Bone marrow (tissue), 2 donors: ENCODE measurements around the gene FRY.

Source experiments
- DNase-seq, 2 donors: peaks; one replicate each; lab custom pipeline; 2025; lab: John Stamatoyannopoulos, UW

The FRY gene

GRCh38 chr13:32259116-32259515 lies 227.5 kb downstream of the FRY start:
- no peak for DNase-seq

GRCh38 chr13:32261567-32261966 lies 230.0 kb downstream of the FRY start:
- DNase-seq, result no peak

DNA sequence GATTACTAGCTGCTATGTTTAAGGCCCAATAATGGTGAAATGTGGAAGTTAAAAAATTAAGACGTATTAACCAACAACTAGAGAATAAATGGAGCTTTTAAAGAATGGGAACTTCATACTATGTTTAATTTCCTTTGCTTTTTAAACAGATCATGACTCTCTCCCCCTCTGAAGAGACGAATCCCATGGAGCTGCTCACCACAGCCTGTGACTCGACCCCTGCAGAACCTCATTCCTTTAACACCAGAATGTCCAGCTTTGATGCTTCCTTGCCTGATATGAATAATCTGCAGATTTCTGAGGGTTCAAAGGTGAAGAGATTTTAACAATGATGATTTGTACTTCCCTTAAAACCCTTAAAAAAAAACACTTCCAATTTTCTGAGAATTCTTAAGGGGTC lies 230.6 kb downstream of the FRY start:
- no peak for DNase-seq

DNA sequence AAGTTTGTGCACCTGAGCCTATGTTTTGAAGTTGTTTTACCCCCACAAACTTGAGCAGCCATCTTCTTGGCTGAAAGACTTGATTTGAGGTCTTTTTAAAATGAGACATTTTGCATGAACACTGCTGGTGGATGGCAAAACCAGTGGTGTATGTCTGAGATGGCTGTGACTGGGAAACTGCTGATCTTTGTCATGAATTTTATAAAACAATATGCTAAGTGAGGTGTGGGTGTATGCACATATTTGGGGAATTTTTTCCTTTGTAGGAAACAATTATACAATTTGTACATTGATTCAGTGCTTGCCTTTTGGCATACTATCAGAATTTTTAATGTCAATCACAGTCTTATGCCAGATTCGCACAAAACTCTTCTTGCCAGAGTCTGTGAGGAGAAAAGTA lies 231.0 kb downstream of the FRY start:
- DNase-seq, result no peak

DNA sequence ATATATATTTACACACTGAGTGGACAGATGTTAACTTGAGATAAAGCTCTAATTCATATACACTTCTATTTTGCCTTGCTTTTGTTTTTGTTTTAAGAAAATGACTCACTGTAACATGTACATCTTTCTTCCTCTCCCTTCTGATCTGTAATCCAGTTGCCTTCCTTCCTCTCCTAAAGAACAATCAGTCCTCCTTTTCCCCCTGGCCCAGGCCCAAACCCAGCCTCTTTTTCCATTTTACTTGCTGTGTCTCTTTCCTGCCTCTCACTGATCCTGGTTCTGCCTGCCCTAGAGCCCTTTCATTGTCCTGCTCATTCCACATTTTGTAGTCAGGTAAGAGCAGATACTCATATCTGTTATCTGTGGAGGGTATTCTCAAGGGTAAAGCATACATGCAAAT lies 232.8 kb downstream of the FRY start:
- peak in 1 of 2 donors; percentile 48 for DNase-seq

GRCh38 chr13:32265726-32266125 lies 234.2 kb downstream of the FRY start:
- no peak for DNase-seq

- DNase-seq, result no peak
Observed at GRCh38 chr13:32266130-32266529, 234.6 kb downstream of the FRY start.

- DNase-seq, result no peak
Observed at GRCh38 chr13:32267836-32268439, 236.4 kb downstream of the FRY start.

DNA sequence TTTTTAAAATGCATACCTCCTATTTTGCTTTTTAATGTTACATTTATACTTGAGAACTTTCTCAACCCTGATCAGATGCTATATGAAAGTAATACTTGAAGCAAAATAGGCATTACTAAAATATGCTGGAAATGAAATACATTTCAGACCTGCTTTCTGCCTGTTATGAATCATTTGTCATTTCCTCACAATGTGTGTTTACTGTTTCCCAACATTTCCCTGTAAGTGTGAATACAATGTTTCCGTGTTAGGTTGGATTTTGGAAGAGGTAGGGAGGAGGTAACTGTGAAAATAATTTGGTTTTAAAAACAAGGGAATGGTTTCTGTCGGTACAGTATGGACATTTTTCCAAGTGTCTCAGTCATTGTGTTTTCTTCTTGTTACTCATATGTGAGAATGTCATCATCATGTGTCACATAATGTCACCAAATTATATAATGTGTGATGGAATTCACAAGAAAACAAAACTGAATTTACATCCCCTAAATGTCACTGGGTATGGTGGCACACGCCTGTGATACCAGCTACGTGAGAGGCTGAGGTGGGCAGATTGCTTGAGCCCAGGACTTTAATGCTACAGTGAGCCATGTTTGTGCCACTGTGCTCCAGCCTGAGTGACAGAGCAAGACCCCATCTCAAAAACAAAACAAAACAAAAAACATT lies 240.6 kb downstream of the FRY start:
- DNase-seq, result no peak

- no peak for DNase-seq
Observed at GRCh38 chr13:32277839-32278238, 246.3 kb downstream of the FRY start.

DNA sequence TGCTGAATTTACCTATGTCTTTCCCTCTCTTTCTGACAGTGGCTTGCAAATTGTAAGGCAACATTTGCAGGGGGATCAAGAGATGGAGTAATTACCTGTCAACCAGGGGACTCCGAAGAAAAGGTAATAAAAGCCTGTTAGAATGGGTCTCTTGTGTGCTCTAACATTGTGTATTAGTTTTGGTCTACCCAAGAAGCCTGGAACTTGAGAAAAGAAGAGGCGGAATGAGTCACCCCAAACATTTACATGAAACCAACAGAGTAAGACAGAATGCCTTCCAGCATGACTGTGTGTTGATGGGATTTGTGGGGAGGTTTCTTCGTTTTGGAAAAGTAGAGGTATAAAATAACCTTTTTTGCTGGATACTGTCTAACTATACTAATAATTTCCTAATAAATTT lies 246.9 kb downstream of the FRY start:
- no peak for DNase-seq

DNA sequence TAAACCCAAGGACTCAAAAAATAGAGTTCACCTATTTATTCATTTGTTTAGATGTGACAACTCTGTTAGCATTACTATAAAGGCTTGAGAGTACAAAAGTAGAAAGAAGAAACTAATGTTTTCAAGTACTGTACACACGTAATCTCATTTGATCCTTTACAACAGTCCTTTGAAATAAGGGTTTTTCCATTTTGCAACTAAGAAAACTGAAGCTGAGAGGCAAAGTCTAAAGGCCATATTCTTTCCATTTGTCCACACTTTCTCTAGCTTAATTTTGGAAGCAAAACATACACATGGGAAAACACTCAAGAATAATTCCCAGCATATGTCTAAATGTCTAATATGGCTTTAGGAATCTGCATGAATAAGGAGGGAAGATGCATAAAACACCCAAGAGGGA lies 249.5 kb downstream of the FRY start:
- no peak for DNase-seq

- DNase-seq, result no peak
Observed at GRCh38 chr13:32282096-32282711, 250.6 kb downstream of the FRY start.

- no peak for DNase-seq
Observed at GRCh38 chr13:32284927-32285632, 253.5 kb downstream of the FRY start.

DNA sequence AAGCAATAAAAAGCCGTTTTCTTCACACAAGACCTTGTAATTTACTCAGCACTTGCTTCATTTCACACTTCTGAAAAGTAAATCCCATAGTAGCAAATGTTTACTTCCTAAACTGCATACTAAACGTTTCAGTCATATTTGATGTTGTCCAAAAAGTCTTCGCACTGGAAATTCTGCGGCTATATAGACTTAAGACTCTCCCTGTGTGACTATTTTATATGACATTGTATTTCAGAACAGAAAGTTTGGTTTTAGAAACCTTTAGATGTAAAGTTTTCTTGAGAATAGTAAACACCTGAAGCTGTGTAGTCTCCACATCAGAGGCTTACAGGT lies 254.0 kb downstream of the FRY start:
- no peak for DNase-seq

GRCh38 chr13:32297206-32297605 lies 265.6 kb downstream of the FRY start:
- DNase-seq, result no peak

- no peak for DNase-seq
Observed at GRCh38 chr13:32298695-32299094, 267.1 kb downstream of the FRY start.

GRCh38 chr13:32299893-32300292 lies 268.3 kb downstream of the FRY start:
- DNase-seq, result peak in 1 of 2 donors; percentile 28

GRCh38 chr13:32300406-32300805 lies 268.8 kb downstream of the FRY start:
- no peak for DNase-seq

GRCh38 chr13:32300920-32301319 lies 269.3 kb downstream of the FRY start:
- DNase-seq, result no peak

DNA sequence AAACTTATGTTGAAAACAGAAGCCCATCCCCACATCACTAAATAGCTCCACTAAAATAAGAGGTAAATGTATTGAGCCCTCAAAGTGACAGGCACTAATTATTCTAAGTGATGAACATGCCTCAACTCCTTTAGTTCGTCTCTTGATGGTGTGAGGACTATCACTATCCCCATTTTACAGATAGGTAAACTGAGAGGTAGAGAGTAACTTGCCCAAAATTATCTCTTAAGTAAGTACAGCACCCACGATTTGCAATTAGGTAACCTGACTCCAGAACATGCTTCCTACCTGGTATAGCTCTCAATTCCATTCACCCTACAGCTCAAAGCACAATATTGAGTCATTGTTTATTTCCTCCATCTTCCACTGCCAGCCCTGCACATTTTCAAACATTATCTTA lies 270.9 kb downstream of the FRY start:
- DNase-seq, result no peak

- no peak for DNase-seq
Observed at GRCh38 chr13:32305646-32306045, 274.1 kb downstream of the FRY start.
